Measurements from ENCODE around the gene NTM. TPM values are rescaled to one million over a fixed set of nuclear protein-coding genes. Genes with fewer than 3 reads are reported as not detected.

The NTM gene
- total RNA-seq, 1 donor from 2014 or later: 4.3 TPM

DNA sequence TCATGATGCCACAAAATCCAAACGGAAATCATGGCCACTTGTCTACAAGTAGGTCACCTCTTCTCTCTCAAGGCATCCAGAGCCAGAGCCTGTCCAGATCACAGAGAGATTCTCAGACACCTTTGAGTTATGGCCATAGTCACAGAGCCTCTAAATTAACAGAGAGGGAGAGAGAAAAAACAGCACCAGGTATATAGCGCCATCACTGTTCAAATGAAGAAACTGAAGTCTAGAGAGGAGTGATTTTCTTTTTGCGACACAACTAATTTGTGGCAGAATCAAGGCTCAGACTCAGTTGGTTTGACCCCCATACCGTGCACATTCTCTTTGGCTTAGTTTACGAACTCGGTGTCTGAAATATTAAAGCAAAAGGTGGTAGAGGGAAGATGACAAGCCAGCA lies 512.9 kb downstream of the NTM start:
- DNase-seq (ENCODE audit: low spot score, unreplicated experiment): no peak
- H3K4me1 Mint-ChIP-seq (ENCODE audit: low read depth): peaks cover 5% of the 10 kb centered on the region
- H3K27me3 Mint-ChIP-seq: peaks cover 49% of the 10 kb centered on the region
- no peaks in the 10 kb centered on the region for H3K9me3 Mint-ChIP-seq (ENCODE audit: low read depth)
- no peak overlapping the region for H3K4me3 Mint-ChIP-seq (ENCODE audit: low read depth)
- no peak overlapping the region for H3K27ac Mint-ChIP-seq
- no peak for TF ChIP-seq CTCF (IDR thresholded peaks at IDR 0.05; ENCODE audit: unreplicated experiment)
- no peaks in the 10 kb centered on the region for H3K36me3 Mint-ChIP-seq (ENCODE audit: insufficient read depth)

GRCh38 chr11:131884461-131885073 lies 514.2 kb downstream of the NTM start:
- Mint-ChIP-seq H3K36me3 (ENCODE audit: insufficient read depth) (no peaks in the 10 kb centered on the region), H3K27ac (no peak overlapping the region), H3K4me1 (ENCODE audit: low read depth) (peaks cover 5% of the 10 kb centered on the region), H3K27me3 (peaks cover 47% of the 10 kb centered on the region), H3K4me3 (ENCODE audit: low read depth) (no peak overlapping the region), H3K9me3 (ENCODE audit: low read depth) (no peaks in the 10 kb centered on the region)
- DNase-seq (ENCODE audit: low spot score, unreplicated experiment): no peak
- no peak for TF ChIP-seq CTCF (IDR thresholded peaks at IDR 0.05; ENCODE audit: unreplicated experiment)

- no peak for DNase-seq (ENCODE audit: low spot score, unreplicated experiment)
- no peaks in the 10 kb centered on the region for H3K36me3 Mint-ChIP-seq (ENCODE audit: insufficient read depth)
- peaks cover 5% of the 10 kb centered on the region for H3K4me1 Mint-ChIP-seq (ENCODE audit: low read depth)
- no peak for TF ChIP-seq CTCF (IDR thresholded peaks at IDR 0.05; ENCODE audit: unreplicated experiment)
- H3K27me3 Mint-ChIP-seq: peaks cover 40% of the 10 kb centered on the region
- H3K9me3 Mint-ChIP-seq (ENCODE audit: low read depth): no peaks in the 10 kb centered on the region
- no peak overlapping the region for H3K4me3 Mint-ChIP-seq (ENCODE audit: low read depth)
- no peak overlapping the region for H3K27ac Mint-ChIP-seq
These were observed 515.0 kb downstream of the NTM start for GRCh38 chr11:131885431-131885830.

DNA sequence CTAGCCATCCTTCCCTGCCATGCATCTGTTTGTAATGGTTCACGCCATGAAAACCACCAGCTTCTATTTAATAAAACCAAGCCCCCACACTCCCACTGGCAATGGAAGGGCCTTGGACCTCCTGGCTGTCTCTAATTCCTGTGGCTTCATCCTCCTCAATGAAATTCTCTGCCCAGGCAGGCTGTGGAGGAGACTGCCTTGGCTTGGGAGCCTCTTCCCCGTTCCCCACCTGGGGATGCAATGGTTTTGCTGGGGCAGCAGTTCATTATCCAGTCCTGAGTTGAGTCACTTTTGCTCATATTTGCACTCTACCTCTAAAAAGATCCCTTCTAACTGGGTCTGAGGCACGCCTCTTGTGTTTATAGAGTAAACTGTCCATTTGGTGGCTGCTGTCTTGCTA lies 515.8 kb downstream of the NTM start:
- no peak for DNase-seq (ENCODE audit: low spot score, unreplicated experiment)
- peaks cover 5% of the 10 kb centered on the region for H3K4me1 Mint-ChIP-seq (ENCODE audit: low read depth)
- no peak overlapping the region for H3K27ac Mint-ChIP-seq
- no peaks in the 10 kb centered on the region for H3K9me3 Mint-ChIP-seq (ENCODE audit: low read depth)
- TF ChIP-seq CTCF (IDR thresholded peaks at IDR 0.05; ENCODE audit: unreplicated experiment): no peak
- no peak overlapping the region for H3K4me3 Mint-ChIP-seq (ENCODE audit: low read depth)
- peaks cover 37% of the 10 kb centered on the region for H3K27me3 Mint-ChIP-seq
- H3K36me3 Mint-ChIP-seq (ENCODE audit: insufficient read depth): no peaks in the 10 kb centered on the region

GRCh38 chr11:131888230-131888855 lies 517.9 kb downstream of the NTM start:
- H3K4me1 Mint-ChIP-seq (ENCODE audit: low read depth): peaks cover 5% of the 10 kb centered on the region
- no peak overlapping the region for H3K27ac Mint-ChIP-seq
- no peaks in the 10 kb centered on the region for H3K36me3 Mint-ChIP-seq (ENCODE audit: insufficient read depth)
- no peak overlapping the region for H3K4me3 Mint-ChIP-seq (ENCODE audit: low read depth)
- TF ChIP-seq CTCF (IDR thresholded peaks at IDR 0.05; ENCODE audit: unreplicated experiment): no peak
- no peak for DNase-seq (ENCODE audit: low spot score, unreplicated experiment)
- H3K9me3 Mint-ChIP-seq (ENCODE audit: low read depth): no peaks in the 10 kb centered on the region
- peaks cover 33% of the 10 kb centered on the region for H3K27me3 Mint-ChIP-seq
